HepG2 (cell line): ENCODE measurements around the gene MTHFD2.

Experiments used
- ATRX ChIP-seq: sonication (generic); formaldehyde crosslinking; IDR thresholded peaks from 2 replicates; pipeline ENCODE4 v1.4.0; 2020; ENCODE audit warnings: missing genetic modification reagents, borderline replicate concordance
- POLR2AphosphoS5 ChIP-seq: IDR thresholded peaks from 2 replicates; pipeline ENCODE4 v1.6.1; 2012; ENCODE audit warnings: low read depth, low read length
- SKI ChIP-seq: fragments of 450-650 bp; IDR thresholded peaks from one replicate; pipeline ENCODE4 v1.6.1; 2018; ENCODE audit warnings: mild to moderate bottlenecking; ENCODE audit not compliant: partially characterized antibody
- TF ChIP-seq, protein P1 (sequence below): IDR thresholded peaks from 2 replicates; pipeline ENCODE4 v1.6.1; 2016; ENCODE audit warnings: missing compliant biosample characterization, missing genetic modification reagents, borderline replicate concordance
- TF ChIP-seq, protein P2 (sequence below): sonication (generic); formaldehyde crosslinking; IDR thresholded peaks from 2 replicates; pipeline ENCODE4 v1.5.0; 2020; ENCODE audit warnings: mild to moderate bottlenecking, missing genetic modification reagents, moderate library complexity

DNA sequence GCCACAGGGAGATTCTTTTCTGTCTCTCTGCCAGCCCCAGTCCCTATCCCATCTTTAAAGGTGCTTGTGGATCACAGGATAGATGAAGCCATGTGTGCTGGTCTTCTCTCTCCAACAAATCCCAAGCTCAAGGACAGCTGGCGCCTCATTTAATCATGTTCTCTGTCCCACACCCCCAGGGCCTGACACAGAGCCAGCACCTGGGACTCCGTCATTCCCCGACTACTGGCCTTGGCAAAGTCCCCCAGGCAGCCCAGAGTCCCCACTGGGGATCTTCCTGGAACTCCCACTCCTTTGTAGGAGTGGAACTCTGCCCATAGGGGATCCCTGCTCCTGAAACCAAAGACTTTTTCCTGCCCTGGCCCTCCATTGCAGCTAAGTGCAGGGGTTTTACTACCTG lies 60.8 kb downstream of the MTHFD2 start:
- no peak for TF ChIP-seq POLR2AphosphoS5
- TF ChIP-seq ATRX (CRISPR knock-in tag): no peak
- no peak for TF ChIP-seq SKI
- TF ChIP-seq, protein P1, sequence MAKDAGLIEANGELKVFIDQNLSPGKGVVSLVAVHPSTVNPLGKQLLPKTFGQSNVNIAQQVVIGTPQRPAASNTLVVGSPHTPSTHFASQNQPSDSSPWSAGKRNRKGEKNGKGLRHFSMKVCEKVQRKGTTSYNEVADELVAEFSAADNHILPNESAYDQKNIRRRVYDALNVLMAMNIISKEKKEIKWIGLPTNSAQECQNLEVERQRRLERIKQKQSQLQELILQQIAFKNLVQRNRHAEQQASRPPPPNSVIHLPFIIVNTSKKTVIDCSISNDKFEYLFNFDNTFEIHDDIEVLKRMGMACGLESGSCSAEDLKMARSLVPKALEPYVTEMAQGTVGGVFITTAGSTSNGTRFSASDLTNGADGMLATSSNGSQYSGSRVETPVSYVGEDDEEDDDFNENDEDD (CRISPR knock-in tag): no peak
- TF ChIP-seq, protein P2, sequence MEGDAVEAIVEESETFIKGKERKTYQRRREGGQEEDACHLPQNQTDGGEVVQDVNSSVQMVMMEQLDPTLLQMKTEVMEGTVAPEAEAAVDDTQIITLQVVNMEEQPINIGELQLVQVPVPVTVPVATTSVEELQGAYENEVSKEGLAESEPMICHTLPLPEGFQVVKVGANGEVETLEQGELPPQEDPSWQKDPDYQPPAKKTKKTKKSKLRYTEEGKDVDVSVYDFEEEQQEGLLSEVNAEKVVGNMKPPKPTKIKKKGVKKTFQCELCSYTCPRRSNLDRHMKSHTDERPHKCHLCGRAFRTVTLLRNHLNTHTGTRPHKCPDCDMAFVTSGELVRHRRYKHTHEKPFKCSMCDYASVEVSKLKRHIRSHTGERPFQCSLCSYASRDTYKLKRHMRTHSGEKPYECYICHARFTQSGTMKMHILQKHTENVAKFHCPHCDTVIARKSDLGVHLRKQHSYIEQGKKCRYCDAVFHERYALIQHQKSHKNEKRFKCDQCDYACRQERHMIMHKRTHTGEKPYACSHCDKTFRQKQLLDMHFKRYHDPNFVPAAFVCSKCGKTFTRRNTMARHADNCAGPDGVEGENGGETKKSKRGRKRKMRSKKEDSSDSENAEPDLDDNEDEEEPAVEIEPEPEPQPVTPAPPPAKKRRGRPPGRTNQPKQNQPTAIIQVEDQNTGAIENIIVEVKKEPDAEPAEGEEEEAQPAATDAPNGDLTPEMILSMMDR (CRISPR knock-in tag): no peak
